ENCODE data around the gene EPB41L2. TPM values are rescaled to one million over a fixed set of nuclear protein-coding genes. Genes with fewer than 3 reads are reported as not detected.

EPB41L2 gene
- total and polyA plus RNA-seq, 2 experiments from 2014 or later = 23.2 to 31.3 TPM

DNA sequence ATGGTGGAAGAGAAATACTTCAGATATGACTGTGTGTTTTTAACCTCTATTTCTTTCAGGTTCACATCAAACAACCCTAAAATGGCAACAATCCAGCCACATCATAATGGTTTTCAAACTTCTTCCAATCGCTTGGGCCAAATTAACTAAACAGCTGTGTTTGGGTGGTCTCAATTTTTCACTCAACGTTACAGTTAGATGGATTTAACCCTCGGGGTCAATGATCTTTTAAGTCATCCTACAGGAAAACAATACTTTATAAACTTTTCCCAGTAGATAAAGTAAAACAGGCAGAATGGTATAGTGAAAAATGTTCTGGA lies 60.4 kb downstream of the EPB41L2 start:
- DNase-seq = no peak
- H3K79me2 ChIP-seq (ENCODE audit: insufficient read depth) = peaks cover 67% of the 10 kb centered on the region
- no peaks in the 10 kb centered on the region for H3K27me3 ChIP-seq (replicated peaks; ENCODE audit: insufficient read depth)
- no peak overlapping the region for H3K4me2 ChIP-seq (ENCODE audit: unreplicated experiment)
- no peaks in the 10 kb centered on the region for H3F3A ChIP-seq (ENCODE audit: insufficient read depth)
- WGBS, 2 experiments (ENCODE audit: low coverage in 1 of 2, low lambda C conversion rate in 2 of 2, missing lambda C conversion rate in 2 of 2) = 41 to 55% methylated on average over 3 of the region's 3 CpGs
- H2AFZ ChIP-seq = no peak overlapping the region
- no peak overlapping the region for H3K27ac ChIP-seq
- H3K9me2 ChIP-seq (ENCODE audit: insufficient read depth) = no peaks in the 10 kb centered on the region
- H3K4me1 ChIP-seq (ENCODE audit: insufficient read depth) = peaks cover under 1% of the 10 kb centered on the region; the same call in 1 of the 2 replicates
- in situ Hi-C loops (cut with MboI) = no loop called here
- no peaks in the 10 kb centered on the region for H4K20me1 ChIP-seq (ENCODE audit: insufficient read depth)
- no peaks in the 10 kb centered on the region for H3K36me3 ChIP-seq (ENCODE audit: low read depth)
- TF ChIP-seq EZH2phosphoT487 (IDR thresholded peaks at IDR 0.05; ENCODE audit: insufficient read depth, low read depth) = no peak
- TF ChIP-seq EZH2 (IDR thresholded peaks at IDR 0.05; ENCODE audit: insufficient read depth, poor library complexity, severe bottlenecking) = no peak
- no peaks in the 10 kb centered on the region for H3K9me3 ChIP-seq (ENCODE audit: low read depth)
- no peak overlapping the region for H3K9ac ChIP-seq
- H3K4me3 ChIP-seq = no peak overlapping the region

DNA sequence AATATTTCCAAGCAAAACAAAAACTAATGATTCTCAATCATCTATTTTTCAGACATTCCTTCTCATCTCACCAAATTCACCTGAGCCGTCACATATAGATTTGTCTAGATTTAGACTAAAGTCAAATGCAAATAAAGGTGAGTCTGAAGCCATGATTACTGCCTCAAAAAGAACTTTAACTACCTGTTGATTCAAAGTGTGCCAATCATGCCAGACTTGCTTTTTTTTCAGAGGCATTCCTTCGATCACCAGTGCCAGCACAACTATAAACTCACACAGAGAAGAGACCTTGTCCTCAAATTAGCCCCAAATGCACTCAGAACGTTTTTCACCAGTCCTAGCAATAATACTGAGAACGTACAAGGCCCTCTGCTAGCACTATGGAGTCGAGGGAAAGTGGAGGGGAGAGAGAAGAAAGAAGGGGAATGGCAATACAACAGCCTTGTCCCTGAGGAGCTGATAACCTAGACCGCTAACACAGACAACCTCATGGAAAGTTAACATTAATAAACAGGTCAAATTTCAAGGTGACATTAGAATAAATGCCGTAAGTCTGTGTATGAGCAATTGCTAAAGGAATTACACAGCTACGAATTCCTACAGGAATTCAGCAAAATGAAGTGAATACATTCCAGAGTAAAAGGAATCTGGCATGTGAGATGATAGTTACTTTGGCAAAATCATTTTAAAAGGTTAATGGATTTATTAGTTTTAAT lies 60.9 kb downstream of the EPB41L2 start:
- Histone ChIP-seq H3K9me2 (ENCODE audit: insufficient read depth) (no peaks in the 10 kb centered on the region), H3K9ac (no peak overlapping the region), H3K4me3 (no peak overlapping the region), H3K79me2 (ENCODE audit: insufficient read depth) (peaks cover 65% of the 10 kb centered on the region), H3K4me2 (ENCODE audit: unreplicated experiment) (no peak overlapping the region), H3K4me1 (ENCODE audit: insufficient read depth) (peaks cover 6% of the 10 kb centered on the region), H3K27ac (no peak overlapping the region), H2AFZ (no peak overlapping the region), H3K9me3 (ENCODE audit: low read depth) (no peaks in the 10 kb centered on the region), H4K20me1 (ENCODE audit: insufficient read depth) (no peaks in the 10 kb centered on the region), H3K36me3 (ENCODE audit: low read depth) (no peaks in the 10 kb centered on the region), H3F3A (ENCODE audit: insufficient read depth) (peaks cover 1% of the 10 kb centered on the region; the same call in 1 of the 2 replicates), H3K27me3 (replicated peaks; ENCODE audit: insufficient read depth) (no peaks in the 10 kb centered on the region)
- no peak for DNase-seq
- in situ Hi-C loops (cut with MboI) = no loop called here
- WGBS, 2 experiments (ENCODE audit: low coverage in 1 of 2, low lambda C conversion rate in 2 of 2, missing lambda C conversion rate in 2 of 2) = 88 to 89% methylated on average over 8 of the region's 8 CpGs
- TF ChIP-seq EZH2 (IDR thresholded peaks at IDR 0.05; ENCODE audit: insufficient read depth, poor library complexity, severe bottlenecking) (no peak), EZH2phosphoT487 (IDR thresholded peaks at IDR 0.05; ENCODE audit: insufficient read depth, low read depth) (no peak)

DNA sequence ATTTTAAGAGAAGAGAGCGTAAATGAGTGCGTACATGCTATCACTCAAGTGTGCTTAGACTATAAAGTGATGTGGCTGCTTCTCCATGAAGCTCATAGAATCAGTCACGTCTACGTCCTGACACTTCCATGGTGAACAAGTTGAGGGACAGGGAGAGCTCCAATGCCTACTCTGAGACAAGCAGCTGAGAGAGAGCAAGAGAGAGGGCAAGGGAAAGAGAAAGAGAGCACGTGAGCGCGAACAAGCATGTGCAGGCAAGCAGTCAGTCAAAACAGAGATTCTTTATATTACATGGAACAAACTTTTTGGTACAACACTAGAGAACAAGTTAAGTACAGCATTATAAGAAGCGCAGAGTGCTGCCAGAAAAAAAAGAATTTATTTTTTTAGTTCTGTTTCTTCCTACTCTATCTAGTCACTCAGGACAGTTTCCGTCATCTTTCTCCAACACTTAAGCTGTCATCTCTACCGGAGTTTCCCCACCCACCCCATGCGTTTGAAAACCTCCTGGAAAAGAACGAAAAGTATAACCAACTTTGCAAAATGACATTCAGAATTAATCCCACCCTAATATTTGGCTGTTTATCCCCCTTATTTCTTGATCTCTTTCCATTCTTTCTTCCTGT lies 61.8 kb downstream of the EPB41L2 start:
- H2AFZ ChIP-seq = no peak overlapping the region
- H3K9me3 ChIP-seq (ENCODE audit: low read depth) = no peaks in the 10 kb centered on the region
- no peak overlapping the region for H3K4me3 ChIP-seq
- no peak for DNase-seq
- peaks cover 15% of the 10 kb centered on the region for H3K4me1 ChIP-seq (ENCODE audit: insufficient read depth)
- H3K36me3 ChIP-seq (ENCODE audit: low read depth) = no peaks in the 10 kb centered on the region
- no peaks in the 10 kb centered on the region for H3K27me3 ChIP-seq (replicated peaks; ENCODE audit: insufficient read depth)
- no peak overlapping the region for H3K9ac ChIP-seq
- WGBS, 2 experiments (ENCODE audit: low coverage in 1 of 2, low lambda C conversion rate in 2 of 2, missing lambda C conversion rate in 2 of 2) = 81 to 85% methylated on average over 12 of the region's 12 CpGs
- H3K27ac ChIP-seq = no peak overlapping the region
- peaks cover 60% of the 10 kb centered on the region for H3K79me2 ChIP-seq (ENCODE audit: insufficient read depth)
- no peaks in the 10 kb centered on the region for H3K9me2 ChIP-seq (ENCODE audit: insufficient read depth)
- peaks cover 9% of the 10 kb centered on the region for H3F3A ChIP-seq (ENCODE audit: insufficient read depth)
- no peak overlapping the region for H3K4me2 ChIP-seq (ENCODE audit: unreplicated experiment)
- in situ Hi-C loops (cut with MboI) = no loop called here
- TF ChIP-seq EZH2 (IDR thresholded peaks at IDR 0.05; ENCODE audit: insufficient read depth, poor library complexity, severe bottlenecking) (no peak), EZH2phosphoT487 (IDR thresholded peaks at IDR 0.05; ENCODE audit: insufficient read depth, low read depth) (no peak)
- no peaks in the 10 kb centered on the region for H4K20me1 ChIP-seq (ENCODE audit: insufficient read depth)

DNA sequence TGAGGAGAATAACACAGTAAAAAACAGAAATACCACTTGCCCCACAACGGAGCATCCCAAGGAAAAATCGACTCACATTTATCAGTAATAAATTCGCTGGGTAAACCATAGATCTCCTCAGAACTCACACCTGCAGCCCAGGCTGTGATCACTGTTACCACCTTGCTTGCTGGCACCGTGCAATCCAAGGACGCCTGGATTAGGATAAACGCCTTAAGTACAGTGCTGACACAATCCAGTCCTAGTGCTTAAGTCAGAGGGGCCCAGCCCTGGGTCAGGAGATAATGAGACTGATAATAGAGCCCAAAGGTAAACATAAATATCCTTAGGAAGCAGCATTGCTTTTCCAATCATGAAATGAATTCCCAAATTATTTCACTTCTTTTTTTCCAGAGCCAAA lies 62.5 kb downstream of the EPB41L2 start:
- no peak overlapping the region for H3K4me2 ChIP-seq (ENCODE audit: unreplicated experiment)
- in situ Hi-C loops (cut with MboI) = no loop called here
- no peaks in the 10 kb centered on the region for H3K9me3 ChIP-seq (ENCODE audit: low read depth)
- H3K27ac ChIP-seq = no peak overlapping the region
- no peak for DNase-seq
- H3K36me3 ChIP-seq (ENCODE audit: low read depth) = no peaks in the 10 kb centered on the region
- H3K9ac ChIP-seq = no peak overlapping the region
- peaks cover 18% of the 10 kb centered on the region for H3K4me1 ChIP-seq (ENCODE audit: insufficient read depth)
- peaks cover 67% of the 10 kb centered on the region for H3K79me2 ChIP-seq (ENCODE audit: insufficient read depth)
- H3K4me3 ChIP-seq = no peak overlapping the region
- peaks cover 9% of the 10 kb centered on the region for H3F3A ChIP-seq (ENCODE audit: insufficient read depth)
- WGBS, 2 experiments (ENCODE audit: low coverage in 1 of 2, low lambda C conversion rate in 2 of 2, missing lambda C conversion rate in 2 of 2) = 80 to 86% methylated on average over 6 of the region's 6 CpGs
- no peak overlapping the region for H2AFZ ChIP-seq
- H4K20me1 ChIP-seq (ENCODE audit: insufficient read depth) = no peaks in the 10 kb centered on the region
- H3K27me3 ChIP-seq (replicated peaks; ENCODE audit: insufficient read depth) = no peaks in the 10 kb centered on the region
- TF ChIP-seq EZH2phosphoT487 (IDR thresholded peaks at IDR 0.05; ENCODE audit: insufficient read depth, low read depth) (no peak), EZH2 (IDR thresholded peaks at IDR 0.05; ENCODE audit: insufficient read depth, poor library complexity, severe bottlenecking) (no peak)
- H3K9me2 ChIP-seq (ENCODE audit: insufficient read depth) = no peaks in the 10 kb centered on the region
